C4-2B (cell line): ENCODE measurements around the gene CUL3.
"Not testable (repeated sequence)": the region's sequence is repeated elsewhere in the genome, so short reads cannot be mapped to it uniquely, and the experiment has no call there.

Source experiments
- CTCF ChIP-seq: fragments of 450-650 bp; conservative IDR thresholded peaks from 2 replicates; pipeline ENCODE4 v1.5.1; 2017; ENCODE audit warnings: mild to moderate bottlenecking
- ZFX ChIP-seq: fragments of 450-650 bp; IDR thresholded peaks from 2 replicates; pipeline ENCODE4 v1.6.1; 2017

- not testable (repeated sequence) for TF ChIP-seq CTCF, ZFX
Observed at GRCh38 chr2:224485081-224486014, 99.8 kb downstream of the CUL3 start.
